ENCODE measurements around the gene CCDC178.
A peak's percentile ranks its signal among the peaks of the same experiment; 100 is the strongest.

Gene CCDC178

GRCh38 chr18:32929213-32929612, 511.3 kb downstream of the CCDC178 start:
- Histone ChIP-seq H3K9ac (ENCODE audit: insufficient read length, low read depth) (no peak overlapping the region), H3K9me3 (ENCODE audit: insufficient read depth, low read length) (no peaks in the 10 kb centered on the region), H3K4me3 (ENCODE audit: insufficient read length, low read depth) (no peak overlapping the region), H3K27me3 (ENCODE audit: insufficient read depth, insufficient read length) (no peaks in the 10 kb centered on the region), H3K4me1 (ENCODE audit: insufficient read depth, insufficient read length) (no peaks in the 10 kb centered on the region), H3K36me3 (ENCODE audit: insufficient read depth, insufficient read length, low read length) (no peaks in the 10 kb centered on the region)
- DNase-seq (ENCODE audit: low read depth, low spot score) = no peak
- TF ChIP-seq SUZ12 (IDR thresholded peaks at IDR 0.05; ENCODE audit: extremely low read depth, insufficient read depth, insufficient read length) = no peak
- TF ChIP-seq YY1 (IDR thresholded peaks at IDR 0.05; ENCODE audit: insufficient read depth, insufficient read length) = no peak
- TF ChIP-seq ZNF274 (IDR thresholded peaks at IDR 0.05; ENCODE audit: low read depth, low read length) = no peak

GRCh38 chr18:32922951-32923430, 517.5 kb downstream of the CCDC178 start:
- no peaks in the 10 kb centered on the region for H3K27me3 ChIP-seq (ENCODE audit: insufficient read depth, insufficient read length)
- H3K9me3 ChIP-seq (ENCODE audit: insufficient read depth, low read length) = no peaks in the 10 kb centered on the region
- no peak overlapping the region for H3K4me3 ChIP-seq (ENCODE audit: insufficient read length, low read depth)
- H3K9ac ChIP-seq (ENCODE audit: insufficient read length, low read depth) = no peak overlapping the region
- TF ChIP-seq ZNF274 (IDR thresholded peaks at IDR 0.05; ENCODE audit: low read depth, low read length) (no peak), YY1 (IDR thresholded peaks at IDR 0.05; ENCODE audit: insufficient read depth, insufficient read length) (no peak), SUZ12 (IDR thresholded peaks at IDR 0.05; ENCODE audit: extremely low read depth, insufficient read depth, insufficient read length) (no peak)
- no peaks in the 10 kb centered on the region for H3K4me1 ChIP-seq (ENCODE audit: insufficient read depth, insufficient read length)
- DNase-seq (ENCODE audit: low read depth, low spot score) = no peak
- H3K36me3 ChIP-seq (ENCODE audit: insufficient read depth, insufficient read length, low read length) = no peaks in the 10 kb centered on the region

DNA sequence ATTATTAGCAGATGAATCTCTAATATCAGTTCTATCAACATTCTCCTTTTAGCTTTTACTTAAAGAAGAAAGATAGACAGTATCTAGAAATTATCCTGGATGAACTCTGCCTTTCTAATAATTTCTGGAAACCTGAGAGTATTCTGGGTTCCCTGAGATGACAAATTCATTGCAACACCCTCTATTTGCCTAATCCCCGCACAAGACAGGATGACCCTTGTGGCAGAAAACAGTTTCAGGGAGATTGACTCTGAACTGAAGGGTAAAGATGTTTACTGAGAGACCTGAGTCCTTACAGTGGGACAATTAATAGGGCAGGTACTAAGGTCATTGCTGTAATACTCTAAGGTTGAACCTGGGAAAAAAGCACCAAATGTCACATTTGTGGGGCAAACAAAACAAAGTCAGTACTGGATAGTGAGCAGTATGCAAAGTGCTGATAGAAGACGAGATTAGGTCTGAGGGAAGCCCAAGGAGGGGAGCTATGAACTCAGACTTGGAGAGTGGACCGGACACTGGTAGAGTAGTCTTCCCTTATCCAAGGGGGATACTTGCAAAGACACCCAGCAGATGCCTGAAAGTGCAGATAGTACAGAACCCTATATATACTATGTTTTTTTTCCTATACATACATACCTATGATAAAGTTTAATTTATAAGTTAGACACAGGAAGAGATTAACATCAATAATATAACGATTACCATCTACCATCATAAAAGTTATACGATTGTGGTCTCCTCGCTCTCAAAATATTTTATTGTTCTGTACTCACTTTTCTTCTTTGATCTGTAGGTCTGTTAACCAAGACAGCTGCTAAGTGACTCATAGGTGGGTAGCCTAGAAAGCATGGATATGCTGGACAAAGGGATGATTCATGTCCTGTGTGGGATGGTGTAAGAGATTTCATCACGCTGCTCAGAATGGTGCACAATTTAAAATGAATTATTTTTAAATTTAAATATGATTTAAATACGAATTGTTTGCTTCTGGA, 519.4 kb downstream of the CCDC178 start:
- Histone ChIP-seq H3K9me3 (ENCODE audit: insufficient read depth, low read length) (no peaks in the 10 kb centered on the region), H3K4me3 (ENCODE audit: insufficient read length, low read depth) (no peak overlapping the region), H3K27me3 (ENCODE audit: insufficient read depth, insufficient read length) (no peaks in the 10 kb centered on the region), H3K9ac (ENCODE audit: insufficient read length, low read depth) (no peak overlapping the region), H3K4me1 (ENCODE audit: insufficient read depth, insufficient read length) (no peaks in the 10 kb centered on the region), H3K36me3 (ENCODE audit: insufficient read depth, insufficient read length, low read length) (no peaks in the 10 kb centered on the region)
- no peak for TF ChIP-seq ZNF274 (IDR thresholded peaks at IDR 0.05; ENCODE audit: low read depth, low read length)
- TF ChIP-seq SUZ12 (IDR thresholded peaks at IDR 0.05; ENCODE audit: extremely low read depth, insufficient read depth, insufficient read length) = no peak
- TF ChIP-seq YY1 (IDR thresholded peaks at IDR 0.05; ENCODE audit: insufficient read depth, insufficient read length) = no peak
- DNase-seq (ENCODE audit: low read depth, low spot score) = no peak

DNA sequence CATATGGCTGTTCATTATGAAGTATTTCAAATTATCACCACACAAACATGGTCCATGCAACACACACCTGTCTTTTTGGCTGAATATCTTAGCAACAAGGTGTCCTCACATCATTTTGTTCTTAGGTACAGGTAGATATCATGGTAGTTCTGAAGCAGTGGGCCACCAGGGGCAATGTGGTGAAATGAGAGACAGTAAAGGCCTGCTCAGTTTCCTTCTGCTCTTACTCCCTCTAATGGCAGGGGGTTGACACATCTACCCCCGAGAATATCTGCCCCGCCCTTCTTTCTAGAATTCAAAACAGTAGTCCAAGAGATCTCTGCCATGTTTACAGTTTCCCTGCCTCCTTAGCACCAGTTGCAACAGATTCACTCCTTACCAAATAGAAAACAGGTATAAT, 520.7 kb downstream of the CCDC178 start:
- no peaks in the 10 kb centered on the region for H3K4me1 ChIP-seq (ENCODE audit: insufficient read depth, insufficient read length)
- no peak for TF ChIP-seq SUZ12 (IDR thresholded peaks at IDR 0.05; ENCODE audit: extremely low read depth, insufficient read depth, insufficient read length)
- TF ChIP-seq ZNF274 (IDR thresholded peaks at IDR 0.05; ENCODE audit: low read depth, low read length) = no peak
- no peak for TF ChIP-seq YY1 (IDR thresholded peaks at IDR 0.05; ENCODE audit: insufficient read depth, insufficient read length)
- H3K9me3 ChIP-seq (ENCODE audit: insufficient read depth, low read length) = no peaks in the 10 kb centered on the region
- H3K9ac ChIP-seq (ENCODE audit: insufficient read length, low read depth) = no peak overlapping the region
- DNase-seq (ENCODE audit: low read depth, low spot score) = peak; percentile 30
- H3K4me3 ChIP-seq (ENCODE audit: insufficient read length, low read depth) = no peak overlapping the region
- H3K27me3 ChIP-seq (ENCODE audit: insufficient read depth, insufficient read length) = no peaks in the 10 kb centered on the region
- no peaks in the 10 kb centered on the region for H3K36me3 ChIP-seq (ENCODE audit: insufficient read depth, insufficient read length, low read length)

DNA sequence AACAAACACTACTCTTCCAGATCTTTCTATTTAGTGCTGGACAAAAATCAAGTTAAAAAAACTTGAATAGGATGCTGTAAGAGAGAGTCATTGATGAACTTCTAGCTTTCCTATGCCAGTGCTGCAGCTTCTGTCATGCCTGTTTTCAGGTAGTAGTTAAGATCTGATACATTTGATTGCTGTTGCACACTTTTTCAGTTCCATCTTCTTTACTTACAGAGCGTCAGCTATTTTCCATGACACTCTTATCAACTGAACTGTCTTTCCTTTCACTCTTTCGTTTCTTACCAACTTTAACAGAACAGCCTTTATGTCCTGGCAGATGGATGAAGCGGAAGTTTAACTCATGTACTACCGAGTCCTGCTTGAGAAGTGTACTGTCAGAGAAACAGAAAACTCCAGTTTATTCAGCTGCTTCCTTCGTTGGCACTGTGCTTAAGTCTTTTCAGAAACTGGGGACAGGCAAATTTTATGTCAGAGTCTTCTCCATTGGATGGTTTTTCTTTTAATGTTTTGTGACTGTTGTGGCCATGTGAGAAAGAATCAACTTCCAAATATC, 521.8 kb downstream of the CCDC178 start:
- Histone ChIP-seq H3K4me3 (ENCODE audit: insufficient read length, low read depth) (no peak overlapping the region), H3K36me3 (ENCODE audit: insufficient read depth, insufficient read length, low read length) (no peaks in the 10 kb centered on the region), H3K9ac (ENCODE audit: insufficient read length, low read depth) (no peak overlapping the region), H3K4me1 (ENCODE audit: insufficient read depth, insufficient read length) (no peaks in the 10 kb centered on the region), H3K27me3 (ENCODE audit: insufficient read depth, insufficient read length) (no peaks in the 10 kb centered on the region), H3K9me3 (ENCODE audit: insufficient read depth, low read length) (no peaks in the 10 kb centered on the region)
- TF ChIP-seq ZNF274 (IDR thresholded peaks at IDR 0.05; ENCODE audit: low read depth, low read length) = no peak
- no peak for DNase-seq (ENCODE audit: low read depth, low spot score)

DNA sequence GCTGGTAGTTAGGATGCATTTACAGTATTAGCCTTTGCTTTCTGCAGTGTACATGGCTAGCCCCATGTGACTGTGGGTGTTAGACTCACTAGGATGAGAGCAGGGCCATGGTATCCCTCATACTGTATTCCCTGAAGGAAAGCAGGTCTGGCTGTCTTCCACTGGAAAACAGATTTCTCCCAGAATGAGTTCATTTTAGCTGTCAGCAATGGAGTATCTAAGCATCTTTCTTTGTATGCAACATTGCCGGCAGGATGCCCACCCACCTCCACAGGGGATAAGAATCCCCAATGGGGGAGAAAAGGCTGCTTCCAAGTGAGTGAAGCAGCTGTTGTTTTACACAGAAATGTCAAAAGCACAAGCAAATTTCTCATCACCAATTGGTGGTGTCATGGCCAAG, 525.0 kb downstream of the CCDC178 start:
- TF ChIP-seq SUZ12 (IDR thresholded peaks at IDR 0.05; ENCODE audit: extremely low read depth, insufficient read depth, insufficient read length) = no peak
- no peak for TF ChIP-seq ZNF274 (IDR thresholded peaks at IDR 0.05; ENCODE audit: low read depth, low read length)
- no peak for TF ChIP-seq YY1 (IDR thresholded peaks at IDR 0.05; ENCODE audit: insufficient read depth, insufficient read length)
- no peaks in the 10 kb centered on the region for H3K9me3 ChIP-seq (ENCODE audit: insufficient read depth, low read length)
- no peak overlapping the region for H3K9ac ChIP-seq (ENCODE audit: insufficient read length, low read depth)
- no peak for DNase-seq (ENCODE audit: low read depth, low spot score)
- H3K4me1 ChIP-seq (ENCODE audit: insufficient read depth, insufficient read length) = no peaks in the 10 kb centered on the region
- H3K27me3 ChIP-seq (ENCODE audit: insufficient read depth, insufficient read length) = no peaks in the 10 kb centered on the region
- no peak overlapping the region for H3K4me3 ChIP-seq (ENCODE audit: insufficient read length, low read depth)
- H3K36me3 ChIP-seq (ENCODE audit: insufficient read depth, insufficient read length, low read length) = no peaks in the 10 kb centered on the region

GRCh38 chr18:32911660-32912284, 528.7 kb downstream of the CCDC178 start:
- H3K9me3 ChIP-seq (ENCODE audit: insufficient read depth, low read length) = no peaks in the 10 kb centered on the region
- no peaks in the 10 kb centered on the region for H3K27me3 ChIP-seq (ENCODE audit: insufficient read depth, insufficient read length)
- H3K4me1 ChIP-seq (ENCODE audit: insufficient read depth, insufficient read length) = no peaks in the 10 kb centered on the region
- no peak overlapping the region for H3K9ac ChIP-seq (ENCODE audit: insufficient read length, low read depth)
- no peak overlapping the region for H3K4me3 ChIP-seq (ENCODE audit: insufficient read length, low read depth)
- DNase-seq (ENCODE audit: low read depth, low spot score) = no peak
- no peak for TF ChIP-seq YY1 (IDR thresholded peaks at IDR 0.05; ENCODE audit: insufficient read depth, insufficient read length)
- H3K36me3 ChIP-seq (ENCODE audit: insufficient read depth, insufficient read length, low read length) = no peaks in the 10 kb centered on the region
